Measurements from ENCODE around the gene TOB2.
"Not testable (repeated sequence)": the region's sequence is repeated elsewhere in the genome, so short reads cannot be mapped to it uniquely, and the experiment has no call there.

- TF ChIP-seq CTCF (IDR thresholded peaks at IDR 0.05; ENCODE audit: low read length); EZH2 (optimal IDR thresholded peaks at IDR 0.05; ENCODE audit: low read depth, low read length); EZH2phosphoT487 (IDR thresholded peaks at IDR 0.05; ENCODE audit: low read length): not testable (repeated sequence)
Observed at GRCh38 chr22:41434361-41435003, 12.1 kb downstream of the TOB2 start.
